Right hindlimb (tissue), 1 donor: ENCODE measurements around the gene SPTAN1.

Source experiments
- DNase-seq: peaks from one replicate; pipeline ENCODE4 v3.0.0-alpha.2; 2018

The SPTAN1 gene

GRCh38 chr9:128607642-128608350 is 55.4 kb downstream of the SPTAN1 start:
- DNase-seq, result peak; percentile 79

- no peak for DNase-seq
These were observed 58.5 kb downstream of the SPTAN1 start for GRCh38 chr9:128610897-128611296.

GRCh38 chr9:128611600-128612394 is 59.4 kb downstream of the SPTAN1 start:
- DNase-seq, result no peak

- no peak for DNase-seq
These were observed 62.3 kb downstream of the SPTAN1 start for GRCh38 chr9:128614728-128615127.

- no peak for DNase-seq
These were observed 63.2 kb downstream of the SPTAN1 start for GRCh38 chr9:128615571-128615970.

GRCh38 chr9:128617943-128618342 is 65.6 kb downstream of the SPTAN1 start:
- DNase-seq, result no peak

- DNase-seq, result no peak
These were observed 66.7 kb downstream of the SPTAN1 start for GRCh38 chr9:128619127-128619526.

- DNase-seq, result no peak
These were observed 67.4 kb downstream of the SPTAN1 start for GRCh38 chr9:128619779-128620178.

- no peak for DNase-seq
These were observed 69.5 kb downstream of the SPTAN1 start for GRCh38 chr9:128621730-128622455.

- no peak for DNase-seq
These were observed 72.2 kb downstream of the SPTAN1 start for GRCh38 chr9:128624566-128624965.

GRCh38 chr9:128625391-128626146 is 73.2 kb downstream of the SPTAN1 start:
- no peak for DNase-seq

- DNase-seq, result no peak
These were observed 73.8 kb downstream of the SPTAN1 start for GRCh38 chr9:128626181-128626580.

GRCh38 chr9:128627127-128627715 is 74.8 kb downstream of the SPTAN1 start:
- DNase-seq, result no peak

GRCh38 chr9:128627906-128628305 is 75.5 kb downstream of the SPTAN1 start:
- DNase-seq, result no peak

- no peak for DNase-seq
These were observed 76.2 kb downstream of the SPTAN1 start for GRCh38 chr9:128628471-128629048.

- no peak for DNase-seq
These were observed 76.7 kb downstream of the SPTAN1 start for GRCh38 chr9:128629136-128629535.

- DNase-seq, result no peak
These were observed 77.6 kb downstream of the SPTAN1 start for GRCh38 chr9:128629852-128630545.

- DNase-seq, result no peak
These were observed 79.2 kb downstream of the SPTAN1 start for GRCh38 chr9:128631636-128632035.

GRCh38 chr9:128632066-128632465 is 79.7 kb downstream of the SPTAN1 start:
- no peak for DNase-seq

GRCh38 chr9:128632486-128632885 is 80.1 kb downstream of the SPTAN1 start:
- no peak for DNase-seq

- DNase-seq, result no peak
These were observed 80.7 kb downstream of the SPTAN1 start for GRCh38 chr9:128633057-128633456.
